HEK293 (cell line): ENCODE results near the gene BCL7A.
A peak's percentile ranks its signal among the peaks of the same experiment; 100 is the strongest.

ENCODE experiments used
- CTCF ChIA-PET: fragments of 350-600 bp; formaldehyde crosslinking; extraction: SDS; loops from one replicate; lab custom pipeline; 2021; ENCODE audit warnings: antibody characterized with exemption; lab: Yijun Ruan, JAX
- POLR2A ChIA-PET: fragments of 300-600 bp; formaldehyde crosslinking; extraction: SDS; loops from one replicate; lab custom pipeline; 2020; ENCODE audit warnings: antibody characterized with exemption, inconsistent platforms; lab: Yijun Ruan, JAX
- H3K27ac ChIP-seq: fragments of 200-500 bp; sonication (Bioruptor generic); 2 replicates; pipeline ENCODE4 v1.5.1; 2014; ENCODE audit warnings: low read depth, low read length, control low read depth, inconsistent platforms; ENCODE audit errors: extremely low read depth
- H3K36me3 ChIP-seq, 2 experiments: fragments of 200-500 bp in 1 of 2; sonication (Bioruptor generic) in 1 of 2; 1 replicate in 1 of 2; 2 replicates in 1 of 2; pipeline ENCODE4 v1.5.1; 2014 to 2017; ENCODE audit warnings: inconsistent platforms in 2 of 2, low read length in 2 of 2; ENCODE audit not compliant: control insufficient read depth in 2 of 2, insufficient read depth in 1 of 2
- H3K4me1 ChIP-seq: fragments of 200-500 bp; sonication (Bioruptor generic); 2 replicates; pipeline ENCODE4 v1.5.1; 2014; ENCODE audit warnings: mild to moderate bottlenecking, low read length, inconsistent platforms; ENCODE audit not compliant: control insufficient read depth, insufficient read depth
- H3K4me3 ChIP-seq: 2 replicates; pipeline ENCODE4 v1.5.1; 2011; ENCODE audit warnings: low read depth, mild to moderate bottlenecking, control low read depth, low read length, moderate library complexity
- H3K9me3 ChIP-seq: fragments of 200-500 bp; sonication (Bioruptor generic); 2 replicates; pipeline ENCODE4 v1.5.1; 2014; ENCODE audit warnings: low read depth, low read length, inconsistent platforms; ENCODE audit not compliant: control insufficient read depth, insufficient read depth
- EGR2 ChIP-seq: fragments of 450-650 bp; formaldehyde crosslinking; IDR thresholded peaks from 2 replicates; pipeline ENCODE4 v1.5.1; 2016; ENCODE audit warnings: low read depth, missing biosample characterization, missing genetic modification characterization
- KLF1 ChIP-seq: fragments of 450-650 bp; formaldehyde crosslinking; IDR thresholded peaks from 2 replicates; pipeline ENCODE4 v1.5.1; 2016; ENCODE audit warnings: missing biosample characterization, missing genetic modification characterization
- KLF16 ChIP-seq: fragments of 450-650 bp; formaldehyde crosslinking; IDR thresholded peaks from 2 replicates; pipeline ENCODE4 v1.5.1; 2017; ENCODE audit warnings: missing biosample characterization, missing genetic modification characterization
- ZBTB49 ChIP-seq: fragments of 450-650 bp; formaldehyde crosslinking; IDR thresholded peaks from 2 replicates; pipeline ENCODE4 v1.5.1; 2016; ENCODE audit warnings: missing biosample characterization, missing genetic modification characterization, low read depth
- ZBTB6 ChIP-seq: fragments of 450-650 bp; formaldehyde crosslinking; IDR thresholded peaks from 2 replicates; pipeline ENCODE4 v1.5.1; 2017; ENCODE audit warnings: missing biosample characterization, missing genetic modification characterization
- ZFHX2 ChIP-seq: fragments of 450-650 bp; formaldehyde crosslinking; conservative IDR thresholded peaks from 2 replicates; pipeline ENCODE4 v1.5.1; 2016; ENCODE audit warnings: missing biosample characterization, missing genetic modification characterization
- ZIC2 ChIP-seq: fragments of 450-650 bp; formaldehyde crosslinking; IDR thresholded peaks from 2 replicates; pipeline ENCODE4 v1.5.1; 2016; ENCODE audit warnings: missing biosample characterization, missing genetic modification characterization
- ZNF157 ChIP-seq: fragments of 450-650 bp; formaldehyde crosslinking; IDR thresholded peaks from 2 replicates; pipeline ENCODE4 v1.5.1; 2016; ENCODE audit warnings: missing biosample characterization, missing genetic modification characterization
- ZNF19 ChIP-seq: fragments of 450-650 bp; formaldehyde crosslinking; IDR thresholded peaks from 2 replicates; pipeline ENCODE4; 2016; ENCODE audit warnings: missing biosample characterization, missing genetic modification characterization, low read depth
- ZNF26 ChIP-seq: fragments of 450-650 bp; formaldehyde crosslinking; IDR thresholded peaks from 2 replicates; pipeline ENCODE4 v1.5.1; 2016; ENCODE audit warnings: missing biosample characterization, missing genetic modification characterization
- ZNF416 ChIP-seq: fragments of 450-650 bp; formaldehyde crosslinking; IDR thresholded peaks from 2 replicates; pipeline ENCODE4 v1.5.1; 2016; ENCODE audit warnings: missing biosample characterization, missing genetic modification characterization
- ZNF518A ChIP-seq: fragments of 450-650 bp; formaldehyde crosslinking; conservative IDR thresholded peaks from 2 replicates; pipeline ENCODE4 v1.5.1; 2016; ENCODE audit warnings: low read depth, missing biosample characterization, missing genetic modification characterization
- ZNF561 ChIP-seq: fragments of 450-650 bp; IDR thresholded peaks from 2 replicates; pipeline ENCODE4 v1.5.1; 2018; ENCODE audit warnings: missing biosample characterization, missing genetic modification characterization, borderline replicate concordance
- ZNF600 ChIP-seq: fragments of 450-650 bp; formaldehyde crosslinking; IDR thresholded peaks from 2 replicates; pipeline ENCODE4 v1.5.1; 2016; ENCODE audit warnings: missing biosample characterization, missing genetic modification characterization
- ZNF645 ChIP-seq: fragments of 450-650 bp; formaldehyde crosslinking; IDR thresholded peaks from 2 replicates; pipeline ENCODE4; 2016; ENCODE audit warnings: missing biosample characterization, missing genetic modification characterization
- ZNF670 ChIP-seq: fragments of 450-650 bp; formaldehyde crosslinking; IDR thresholded peaks from 2 replicates; pipeline ENCODE4 v1.5.1; 2016; ENCODE audit warnings: missing biosample characterization, missing genetic modification characterization, low read depth
- ZNF785 ChIP-seq: fragments of 450-650 bp; formaldehyde crosslinking; IDR thresholded peaks from 2 replicates; pipeline ENCODE4 v1.5.1; 2016; ENCODE audit warnings: missing biosample characterization, missing genetic modification characterization

Gene BCL7A

GRCh38 chr12:122087431-122088178 is 65.9 kb downstream of the BCL7A start:
- ChIA-PET POLR2A (interaction anchor here (2.2 to 3.0 kb wide), 2 partner anchors 7 to 9 kb away, joined by 7 to 17 read pairs; partner anchors contain the start of gene MLXIP), CTCF (interaction anchor here (0.5 to 2.1 kb wide), 4 partner anchors 33 to 311 kb away, joined by 3 to 11 read pairs (median 4); no protein-coding TSS in a partner anchor)
- no peak overlapping the region for H3K27ac ChIP-seq
- no peak overlapping the region for H3K4me3 ChIP-seq
- H3K36me3 ChIP-seq: peaks cover 0 to 42% of the 10 kb centered on the region in 2 experiments; a peak in 2 of 3 replicates
- no peak for TF ChIP-seq ZNF645 (tag by site-specific recombination)
- TF ChIP-seq EGR2 (tag by site-specific recombination): peak; percentile 43; the same call in 1 of the 2 replicates
- no peak for TF ChIP-seq ZNF416 (tag by site-specific recombination)
- peak; percentile 44; the same call in 1 of the 2 replicates for TF ChIP-seq ZFHX2 (tag by site-specific recombination)
- TF ChIP-seq ZNF157: no peak
- peak; percentile 29; the same call in 1 of the 2 replicates for TF ChIP-seq ZIC2 (tag by site-specific recombination)
- peaks cover 2% of the 10 kb centered on the region; the same call in 1 of the 2 replicates for H3K4me1 ChIP-seq
- no peaks in the 10 kb centered on the region for H3K9me3 ChIP-seq

- ChIA-PET POLR2A (interaction anchor here (1.5 to 3.0 kb wide), 3 partner anchors 8 to 14 kb away, joined by 3 to 17 read pairs (median 7); partner anchors contain the start of gene MLXIP), CTCF (interaction anchor here (0.5 to 2.1 kb wide), 8 partner anchors 34 to 683 kb away, joined by 3 to 11 read pairs (median 4); no protein-coding TSS in a partner anchor)
- no peak overlapping the region for H3K27ac ChIP-seq
- H3K4me1 ChIP-seq: peaks cover 2% of the 10 kb centered on the region; the same call in 1 of the 2 replicates
- no peak overlapping the region for H3K4me3 ChIP-seq
- peaks cover 0 to 42% of the 10 kb centered on the region in 2 experiments; a peak in 2 of 3 replicates for H3K36me3 ChIP-seq
- no peaks in the 10 kb centered on the region for H3K9me3 ChIP-seq
- no peak for TF ChIP-seq ZNF19 (tag by site-specific recombination)
- peak; percentile 34; the same call in 1 of the 2 replicates for TF ChIP-seq ZBTB6 (tag by site-specific recombination)
- TF ChIP-seq ZNF600: peak; percentile 33; the same call in 1 of the 2 replicates
- no peak for TF ChIP-seq ZNF518A
- TF ChIP-seq, all 188 proteins: peak for 2
These were observed 66.6 kb downstream of the BCL7A start for GRCh38 chr12:122088179-122088810.

- ChIA-PET CTCF (interaction anchor here (0.6 to 2.1 kb wide), 7 partner anchors 9 to 374 kb away, joined by 3 to 11 read pairs (median 4); no protein-coding TSS in a partner anchor), POLR2A (interaction anchor here (0.7 to 3.0 kb wide), 5 partner anchors 9 to 25 kb away, joined by 3 to 17 read pairs (median 5); partner anchors contain the start of gene MLXIP)
- Histone ChIP-seq H3K27ac (no peak overlapping the region), H3K4me3 (no peak overlapping the region), H3K36me3 (peaks cover 0 to 36% of the 10 kb centered on the region in 2 experiments; a peak in 2 of 3 replicates), H3K4me1 (peaks cover 2% of the 10 kb centered on the region; the same call in 1 of the 2 replicates), H3K9me3 (no peaks in the 10 kb centered on the region)
- TF ChIP-seq ZBTB49 (tag by site-specific recombination) (no peak), ZNF26 (tag by site-specific recombination) (no peak), ZNF670 (tag by site-specific recombination) (no peak), KLF16 (tag by site-specific recombination) (no peak), ZNF785 (tag by site-specific recombination) (no peak), ZNF561 (tag by site-specific recombination) (no peak), KLF1 (tag by site-specific recombination) (no peak)
These were observed 67.4 kb downstream of the BCL7A start for GRCh38 chr12:122089077-122089476.
